Kidney epithelial cell (primary cell): ENCODE data around the gene UGT2A2. TPM values are rescaled to one million over a fixed set of nuclear protein-coding genes. Genes with fewer than 3 reads are reported as not detected.

Experiments used
- DNase-seq: peaks from one replicate; pipeline ENCODE4 v3.0.0-alpha.2; 2010; ENCODE audit warnings: low read depth
- H3K27me3 ChIP-seq: 2 replicates; pipeline ENCODE4 v1.6.0; 2011; ENCODE audit warnings: low read length; ENCODE audit not compliant: control insufficient read depth, insufficient read depth
- H3K36me3 ChIP-seq: 2 replicates; pipeline ENCODE4 v1.5.1; 2011; ENCODE audit warnings: low read length; ENCODE audit not compliant: control insufficient read depth, insufficient read depth
- H3K4me3 ChIP-seq: 2 replicates; pipeline ENCODE4 v1.5.1; 2011; ENCODE audit warnings: low read depth, mild to moderate bottlenecking, control low read depth, low read length
- total RNA-seq: library from RNA; depleted of rRNA; stranded (reverse); fragments of >200 nt; gene quantifications from 2 replicates; pipeline ENCODE4 v1.2.3, GENCODE V29; 2015
- TF ChIP-seq, protein P1 (sequence below): IDR thresholded peaks from 2 replicates; pipeline ENCODE4 v1.5.1; 2011; ENCODE audit warnings: mild to moderate bottlenecking, moderate library complexity, low read length, control low read depth, inconsistent platforms; ENCODE audit not compliant: insufficient read depth, poor library complexity, severe bottlenecking

Gene UGT2A2
- total RNA-seq, 1 donor from 2014 or later: not detected

DNA sequence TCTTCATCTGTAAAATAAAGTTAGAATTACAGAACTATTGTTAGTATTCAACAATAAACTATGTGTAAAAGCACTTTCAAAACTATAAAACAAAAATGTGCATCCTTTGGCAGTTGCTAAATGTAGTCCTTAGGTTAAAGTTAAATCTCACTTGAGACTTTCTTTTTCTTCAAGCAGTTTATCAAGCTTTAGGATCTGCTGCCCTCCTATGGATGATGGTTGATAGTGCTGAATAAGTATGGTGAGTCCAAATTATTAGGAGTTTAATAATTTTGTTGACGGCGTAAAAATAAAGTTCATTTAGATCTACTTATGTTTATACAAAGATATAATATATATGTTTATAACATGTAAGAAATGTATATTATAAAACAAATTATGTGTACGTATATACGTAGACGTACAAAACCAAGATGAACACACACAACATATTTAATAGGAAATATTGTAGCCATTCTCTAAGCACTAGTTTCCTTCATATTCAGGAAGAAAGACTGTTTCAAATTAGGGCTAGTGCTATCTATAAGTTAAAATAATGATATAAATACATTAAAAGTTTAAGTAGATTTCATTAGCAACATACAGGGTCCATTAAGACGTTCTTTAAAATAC is 22.3 kb downstream of the UGT2A2 start:
- TF ChIP-seq, protein P1, sequence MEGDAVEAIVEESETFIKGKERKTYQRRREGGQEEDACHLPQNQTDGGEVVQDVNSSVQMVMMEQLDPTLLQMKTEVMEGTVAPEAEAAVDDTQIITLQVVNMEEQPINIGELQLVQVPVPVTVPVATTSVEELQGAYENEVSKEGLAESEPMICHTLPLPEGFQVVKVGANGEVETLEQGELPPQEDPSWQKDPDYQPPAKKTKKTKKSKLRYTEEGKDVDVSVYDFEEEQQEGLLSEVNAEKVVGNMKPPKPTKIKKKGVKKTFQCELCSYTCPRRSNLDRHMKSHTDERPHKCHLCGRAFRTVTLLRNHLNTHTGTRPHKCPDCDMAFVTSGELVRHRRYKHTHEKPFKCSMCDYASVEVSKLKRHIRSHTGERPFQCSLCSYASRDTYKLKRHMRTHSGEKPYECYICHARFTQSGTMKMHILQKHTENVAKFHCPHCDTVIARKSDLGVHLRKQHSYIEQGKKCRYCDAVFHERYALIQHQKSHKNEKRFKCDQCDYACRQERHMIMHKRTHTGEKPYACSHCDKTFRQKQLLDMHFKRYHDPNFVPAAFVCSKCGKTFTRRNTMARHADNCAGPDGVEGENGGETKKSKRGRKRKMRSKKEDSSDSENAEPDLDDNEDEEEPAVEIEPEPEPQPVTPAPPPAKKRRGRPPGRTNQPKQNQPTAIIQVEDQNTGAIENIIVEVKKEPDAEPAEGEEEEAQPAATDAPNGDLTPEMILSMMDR: peak; percentile 65
- Histone ChIP-seq H3K4me3 (no peak overlapping the region), H3K27me3 (no peaks in the 10 kb centered on the region), H3K36me3 (no peaks in the 10 kb centered on the region)
- peak; percentile 28 for DNase-seq

DNA sequence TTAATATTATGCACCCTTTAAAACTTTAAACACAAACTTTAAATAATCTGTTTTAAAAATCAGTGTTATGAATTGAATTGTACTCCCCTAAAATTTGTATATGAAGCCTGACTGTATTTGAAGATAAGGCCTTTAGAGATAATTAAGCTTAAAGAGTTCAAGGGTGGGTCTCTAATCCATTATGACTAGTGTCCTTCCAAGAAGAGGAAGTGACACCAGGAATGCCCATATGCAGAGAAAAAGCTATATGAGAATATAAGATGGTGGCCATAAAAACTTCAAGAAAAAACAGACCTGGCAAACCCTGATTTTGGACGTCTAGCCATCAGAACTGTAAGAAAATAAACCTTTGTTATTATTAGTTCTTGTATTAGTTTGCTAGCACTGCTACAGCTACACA is 29.0 kb downstream of the UGT2A2 start:
- no peak overlapping the region for H3K4me3 ChIP-seq
- DNase-seq: no peak
- TF ChIP-seq, protein P1: no peak
- no peaks in the 10 kb centered on the region for H3K36me3 ChIP-seq
- no peaks in the 10 kb centered on the region for H3K27me3 ChIP-seq

DNA sequence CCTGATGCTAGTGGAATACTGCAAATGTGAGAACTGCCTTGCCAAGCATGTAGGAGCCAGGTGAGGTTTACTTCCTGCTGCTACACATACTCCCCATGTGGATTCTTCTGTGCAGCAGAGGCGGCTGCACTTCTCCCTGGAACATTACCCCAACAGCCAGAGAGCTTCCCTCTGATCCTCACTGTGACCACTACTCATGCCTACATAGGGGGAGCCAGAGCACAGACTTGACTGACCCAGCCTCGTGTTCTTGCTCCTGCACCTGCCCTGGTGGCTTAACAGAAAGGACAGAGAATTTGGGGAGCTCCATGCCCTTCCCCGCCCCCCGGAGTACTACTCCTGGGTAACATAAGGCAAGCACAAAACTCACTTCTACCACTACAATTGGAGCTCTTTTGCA is 38.4 kb downstream of the UGT2A2 start:
- H3K36me3 ChIP-seq: no peaks in the 10 kb centered on the region
- no peaks in the 10 kb centered on the region for H3K27me3 ChIP-seq
- TF ChIP-seq, protein P1: no peak
- H3K4me3 ChIP-seq: no peak overlapping the region
- no peak for DNase-seq

DNA sequence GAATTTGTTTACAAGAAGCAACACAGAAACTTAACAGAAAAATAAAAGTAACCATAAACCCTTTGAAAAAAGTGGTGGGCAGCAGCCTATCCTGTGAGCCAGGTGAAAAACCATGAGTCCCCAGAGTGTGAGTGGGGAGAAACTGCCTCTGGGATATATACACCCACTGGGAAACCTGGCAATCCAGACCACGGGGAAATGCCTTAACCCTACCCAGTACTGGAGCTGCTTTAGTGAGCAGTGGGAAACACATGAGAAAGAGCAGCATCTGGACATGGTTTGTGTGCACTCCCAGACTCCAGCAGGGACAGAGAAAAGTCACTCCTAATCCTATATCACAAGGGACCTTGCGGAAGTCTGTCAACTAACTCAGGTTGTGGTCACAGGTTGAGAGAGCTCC is 39.4 kb downstream of the UGT2A2 start:
- DNase-seq: no peak

DNA sequence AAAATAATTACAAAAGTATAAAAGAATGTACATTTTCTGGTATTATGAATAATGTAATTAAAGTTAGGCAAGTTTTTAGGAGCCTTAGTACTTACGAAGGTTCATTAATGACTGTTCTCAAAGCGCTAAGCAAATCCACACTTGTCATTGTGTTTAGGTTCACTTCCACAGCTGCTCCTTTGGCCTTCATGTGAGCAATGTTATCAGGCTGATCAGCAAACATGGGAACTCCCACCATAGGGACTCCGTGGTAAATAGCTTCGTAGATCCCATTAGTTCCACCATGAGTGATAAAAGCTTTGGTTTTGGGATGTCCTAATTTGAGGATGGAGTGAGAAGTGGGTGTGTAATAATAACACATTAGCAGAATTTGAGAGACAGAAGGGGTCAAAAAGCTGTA is 45.1 kb downstream of the UGT2A2 start:
- TF ChIP-seq, protein P1: no peak
- DNase-seq: no peak
- H3K36me3 ChIP-seq: no peaks in the 10 kb centered on the region
- no peaks in the 10 kb centered on the region for H3K27me3 ChIP-seq
- no peak overlapping the region for H3K4me3 ChIP-seq

More for the DNA sequence above, 39.4 kb downstream of the UGT2A2 start:
- Histone ChIP-seq H3K36me3 (no peaks in the 10 kb centered on the region), H3K27me3 (no peaks in the 10 kb centered on the region), H3K4me3 (no peak overlapping the region)
- TF ChIP-seq, protein P1: no peak

DNA sequence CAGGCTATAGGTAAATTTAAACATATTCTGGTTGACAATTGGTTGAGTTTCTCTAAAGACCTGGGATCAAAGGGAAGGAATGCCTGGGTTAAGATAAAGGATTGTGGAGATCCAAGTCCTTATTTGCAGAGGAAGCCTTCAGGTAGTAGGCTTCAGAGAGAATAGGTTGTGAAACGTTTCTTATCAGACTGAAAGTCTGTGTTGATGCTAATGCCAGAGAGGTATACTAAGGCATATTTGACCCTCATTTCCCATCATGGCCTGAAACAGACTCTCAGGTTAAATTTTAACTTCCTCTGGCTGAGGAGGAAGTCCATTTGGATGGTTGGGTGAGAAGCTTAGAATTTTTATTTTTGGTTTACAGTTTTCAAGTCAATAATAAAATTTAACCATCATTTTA is 48.1 kb downstream of the UGT2A2 start:
- TF ChIP-seq, protein P1: no peak
- DNase-seq: no peak
- Histone ChIP-seq H3K27me3 (no peaks in the 10 kb centered on the region), H3K36me3 (no peaks in the 10 kb centered on the region), H3K4me3 (no peak overlapping the region)
